SK-N-SH (cell line): ENCODE measurements around the gene CRYAA. TPM values are rescaled to one million over a fixed set of nuclear protein-coding genes. Genes with fewer than 3 reads are reported as not detected.

ENCODE experiments used
- CTCF ChIA-PET: fragments of 300-600, 350-600 bp; formaldehyde crosslinking; extraction: SDS; loops from one replicate; lab custom pipeline; 2021; lab: Yijun Ruan, JAX
- POLR2A ChIA-PET: fragments of 350-600 bp; sonication (Branson Sonifier 250); formaldehyde crosslinking; extraction: SDS; loops from one replicate; lab custom pipeline; 2020; ENCODE audit warnings: antibody characterized with exemption, inconsistent platforms; lab: Yijun Ruan, JAX
- DNase-seq: peaks from one replicate; pipeline ENCODE4 v3.0.0; 2012
- H2AFZ ChIP-seq: fragments of 200-600 bp; sonication (generic); 2 replicates; pipeline ENCODE4 v1.8.1; 2016; ENCODE audit warnings: antibody characterized with exemption, mild to moderate bottlenecking, low read depth
- H3F3A ChIP-seq: fragments of 200-600 bp; sonication (generic); replicated peaks from 2 replicates; pipeline ENCODE3; 2016; ENCODE audit warnings: antibody characterized with exemption, mild to moderate bottlenecking; ENCODE audit not compliant: insufficient read depth
- H3K27ac ChIP-seq, 2 experiments: fragments of 200-500 bp in 1 of 2; fragments of 200-600 bp in 1 of 2; sonication (Bioruptor generic) in 1 of 2; sonication (generic), shearing (Covaris generic) in 1 of 2; 2 replicates each; pipeline versions ENCODE4 v1.5.1 to v1.6.1; 2014 to 2016; ENCODE audit warnings: low read depth in 2 of 2, inconsistent platforms in 1 of 2, low read length in 1 of 2, mild to moderate bottlenecking in 1 of 2, mixed read lengths in 1 of 2
- H3K27me3 ChIP-seq: fragments of 200-600 bp; sonication (generic), shearing (Covaris generic); 2 replicates; pipeline ENCODE4 v1.6.1; 2016; ENCODE audit warnings: mixed run types; ENCODE audit not compliant: insufficient read depth
- H3K36me3 ChIP-seq, 2 experiments: fragments of 200-500 bp in 1 of 2; fragments of 200-600 bp in 1 of 2; sonication (Bioruptor generic) in 1 of 2; sonication (generic) in 1 of 2; replicated peaks in 1 of 2; 2 replicates each; pipeline versions ENCODE3 to v1.5.1; 2014 to 2016; ENCODE audit warnings: low read length in 1 of 2, mild to moderate bottlenecking in 1 of 2; ENCODE audit not compliant: insufficient read depth in 2 of 2, control insufficient read depth in 1 of 2
- H3K4me1 ChIP-seq, 2 experiments: fragments of 200-500 bp in 1 of 2; fragments of 200-600 bp in 1 of 2; sonication (Bioruptor generic) in 1 of 2; sonication (generic), shearing (Covaris generic) in 1 of 2; 2 replicates each; pipeline versions ENCODE4 v1.5.1 to v1.6.1; 2014 to 2016; ENCODE audit warnings: low read depth in 1 of 2, low read length in 1 of 2, mixed run types in 1 of 2; ENCODE audit not compliant: insufficient read depth in 2 of 2, control insufficient read depth in 1 of 2
- H3K4me2 ChIP-seq: fragments of 200-600 bp; sonication (generic), shearing (Covaris generic); 2 replicates; pipeline ENCODE4 v1.6.1; 2017; ENCODE audit warnings: mixed run types
- H3K4me3 ChIP-seq, 2 experiments: fragments of 200-500 bp in 1 of 2; fragments of 200-600 bp in 1 of 2; sonication (Bioruptor generic) in 1 of 2; sonication (generic), shearing (Covaris generic) in 1 of 2; 2 replicates each; pipeline versions ENCODE4 v1.5.1 to v1.8.1; 2014 to 2016; ENCODE audit warnings: low read depth in 2 of 2, inconsistent platforms in 1 of 2, low read length in 1 of 2, mild to moderate bottlenecking in 1 of 2, mixed read lengths in 1 of 2, moderate library complexity in 1 of 2
- H3K79me2 ChIP-seq: fragments of 200-600 bp; sonication (generic); 2 replicates; pipeline ENCODE4 v1.8.1; 2017; ENCODE audit warnings: mild to moderate bottlenecking; ENCODE audit not compliant: insufficient read depth
- H3K9ac ChIP-seq: fragments of 200-600 bp; sonication (generic); 2 replicates; pipeline ENCODE4 v1.6.1; 2017; ENCODE audit warnings: mixed run types
- H3K9me2 ChIP-seq: fragments of 200-600 bp; sonication (generic); 2 replicates; pipeline ENCODE4 v1.6.1; 2017; ENCODE audit warnings: mixed run types
- H3K9me3 ChIP-seq: fragments of 200-600 bp; sonication (generic); 2 replicates; pipeline ENCODE4 v1.6.1; 2017; ENCODE audit warnings: mixed run types, mild to moderate bottlenecking, moderate library complexity
- H4K20me1 ChIP-seq: fragments of 200-600 bp; sonication (generic); 2 replicates; pipeline ENCODE4 v1.6.1; 2017; ENCODE audit warnings: mild to moderate bottlenecking, mixed run types; ENCODE audit not compliant: insufficient read depth
- EP300 ChIP-seq, 2 experiments: IDR thresholded peaks; 2 replicates each; pipeline versions ENCODE4 v1.4.0 to v1.6.1; 2012; ENCODE audit warnings: borderline replicate concordance in 1 of 2, low read depth in 1 of 2, low read length in 1 of 2
- GATA2 ChIP-seq: sonication (generic); formaldehyde crosslinking; IDR thresholded peaks from 2 replicates; pipeline ENCODE4 v1.5.0; 2020; ENCODE audit warnings: mild to moderate bottlenecking, missing genetic modification reagents
- IRF3 ChIP-seq: fragments of 150-350 bp; IDR thresholded peaks from 2 replicates; pipeline ENCODE4 v1.6.1; 2016; ENCODE audit warnings: mild to moderate bottlenecking, low read depth, low read length
- JUND ChIP-seq: IDR thresholded peaks from 2 replicates; pipeline ENCODE4 v1.4.0; 2012
- MXI1 ChIP-seq: IDR thresholded peaks from 2 replicates; pipeline ENCODE4 v1.6.1; 2012; ENCODE audit warnings: mild to moderate bottlenecking, low read depth, low read length, improper control_type of control experiment
- NRF1 ChIP-seq: IDR thresholded peaks from 2 replicates; pipeline ENCODE4 v1.6.1; 2012; ENCODE audit warnings: low read depth, mild to moderate bottlenecking, low read length
- RAD21 ChIP-seq: IDR thresholded peaks from 2 replicates; pipeline ENCODE4 v1.6.1; 2012; ENCODE audit warnings: mild to moderate bottlenecking, low read length
- RXRA ChIP-seq: IDR thresholded peaks from 2 replicates; pipeline ENCODE4 v1.4.0; 2012; ENCODE audit warnings: low read depth, mild to moderate bottlenecking, borderline replicate concordance
- SIN3A ChIP-seq: IDR thresholded peaks from 2 replicates; pipeline ENCODE4 v1.6.1; 2012; ENCODE audit warnings: low read depth, mild to moderate bottlenecking, low read length, moderate library complexity, borderline replicate concordance
- SMC3 ChIP-seq: IDR thresholded peaks from 2 replicates; pipeline ENCODE4 v1.6.1; 2012; ENCODE audit warnings: low read depth, low read length, improper control_type of control experiment
- TAF1 ChIP-seq: IDR thresholded peaks from 2 replicates; pipeline ENCODE4 v1.6.1; 2012; ENCODE audit warnings: low read depth, mild to moderate bottlenecking, low read length, moderate library complexity, borderline replicate concordance
- TCF12 ChIP-seq: IDR thresholded peaks from 2 replicates; pipeline ENCODE4 v1.4.0; 2012
- USF1 ChIP-seq: IDR thresholded peaks from 2 replicates; pipeline ENCODE4 v1.4.0; 2012; ENCODE audit warnings: low read depth, borderline replicate concordance
- USF2 ChIP-seq: fragments of 150-350 bp; IDR thresholded peaks from 2 replicates; pipeline ENCODE4 v1.6.1; 2017; ENCODE audit warnings: antibody characterized with exemption, low read length, low read depth, borderline replicate concordance
- ZBTB33 ChIP-seq: IDR thresholded peaks from 2 replicates; pipeline ENCODE4 v1.4.0; 2012; ENCODE audit warnings: low read depth, borderline replicate concordance
- WGBS: methylation state at CpG from one replicate; pipeline ENCODE4 v1.1.6; 2017; ENCODE audit warnings: low lambda C conversion rate; 5-methylcytosine and 5-hydroxymethylcytosine counted together
- polyA plus RNA-seq, 3 experiments: library from polyadenylated mRNA; depleted of rRNA; stranded (reverse); fragments of >200 nt; gene quantifications; 2 replicates each; pipeline ENCODE4 v1.2.3, GENCODE V29; 2012

CRYAA gene
- polyA plus RNA-seq, 1 of the 3 experiments (the other 2 are of a cell fraction) = not detected

GRCh38 chr21:43193088-43193650, 24.4 kb downstream of the CRYAA start:
- no peak for DNase-seq
- Histone ChIP-seq H3K4me2 (no peak overlapping the region), H3F3A (no peaks in the 10 kb centered on the region), H3K9ac (no peak overlapping the region), H3K9me3 (no peaks in the 10 kb centered on the region), H3K27ac (no peak overlapping the region), H3K27me3 (no peaks in the 10 kb centered on the region), H3K36me3 (no peaks in the 10 kb centered on the region), H3K79me2 (no peaks in the 10 kb centered on the region), H3K9me2 (no peaks in the 10 kb centered on the region), H3K4me1 (no peaks in the 10 kb centered on the region; a peak in 1 of 4 replicates), H2AFZ (no peak overlapping the region), H4K20me1 (no peaks in the 10 kb centered on the region), H3K4me3 (no peak overlapping the region)
- CTCF ChIA-PET = no interaction called here
- no peak for TF ChIP-seq ZBTB33
- TF ChIP-seq TCF12 = no peak
- no peak for TF ChIP-seq USF2
- TF ChIP-seq IRF3 = no peak
- TF ChIP-seq SMC3 = no peak
- no peak for TF ChIP-seq MXI1
- TF ChIP-seq TAF1 = no peak
- TF ChIP-seq NRF1 = no peak
- TF ChIP-seq EP300 (IDR thresholded peaks at IDR 0.05; ENCODE audit: borderline replicate concordance in 1 of 2, low read depth in 1 of 2, low read length in 1 of 2) = no peak
- TF ChIP-seq JUND = no peak
- no peak for TF ChIP-seq RXRA
- no peak for TF ChIP-seq RAD21
- TF ChIP-seq USF1 = no peak
- TF ChIP-seq GATA2 (CRISPR knock-in tag) = no peak
- no peak for TF ChIP-seq SIN3A
- WGBS = 75% methylated on average over 9 of the region's 11 CpGs
- POLR2A ChIA-PET = no interaction called here
